Measurements from ENCODE around the gene RGS18. TPM values are rescaled to one million over a fixed set of nuclear protein-coding genes. Genes with fewer than 3 reads are reported as not detected.

The RGS18 gene
- total and polyA plus RNA-seq, 2 of the 4 experiments (the other 2 are of a cell fraction): 0.09 to 0.18 TPM

- WGBS, 2 experiments (ENCODE audit: extremely low coverage in 2 of 2, insufficient read length in 1 of 2): no CpG with 5 or more reads among the region's 1 CpG
- H2BK15ac ChIP-seq (ENCODE audit: low read depth, low read length): no peak overlapping the region
- ChIA-PET POLR2A (ENCODE audit: unreplicated experiment) (no interaction called here), CTCF (no interaction called here)
- no peak overlapping the region for H3K27ac ChIP-seq (ENCODE audit: insufficient read depth, low read length)
- no peak overlapping the region for H2AFZ ChIP-seq (replicated peaks; ENCODE audit: low read length, poor library complexity)
- H2AK5ac ChIP-seq (ENCODE audit: low read depth, low read length): no peak overlapping the region
- no peak overlapping the region for H3K18ac ChIP-seq (ENCODE audit: low read depth, low read length)
- no peak for TF ChIP-seq BHLHE40 (IDR thresholded peaks at IDR 0.05; ENCODE audit: low read depth, low read length)
- TF ChIP-seq CTCF (conservative IDR thresholded peaks at IDR 0.05; ENCODE audit: low read depth, low read length): no peak
- no peak for TF ChIP-seq MAFK (IDR thresholded peaks at IDR 0.05; ENCODE audit: low read depth, low read length)
- TF ChIP-seq USF2 (IDR thresholded peaks at IDR 0.05; ENCODE audit: low read depth, low read length): no peak
- TF ChIP-seq NFE2L2 (IDR thresholded peaks at IDR 0.05; ENCODE audit: low read depth, low read length): no peak
- TF ChIP-seq RAD21 (IDR thresholded peaks at IDR 0.05; ENCODE audit: low read length): no peak
- no peak for TF ChIP-seq RCOR1 (IDR thresholded peaks at IDR 0.05; ENCODE audit: insufficient replicate concordance, low read length)
- no peak for TF ChIP-seq MAZ (IDR thresholded peaks at IDR 0.05; ENCODE audit: borderline replicate concordance, low read depth, low read length)
- TF ChIP-seq FOS (IDR thresholded peaks at IDR 0.05; ENCODE audit: low read depth, low read length): no peak
- no peak for TF ChIP-seq POLR2A (IDR thresholded peaks at IDR 0.05; ENCODE audit: low read depth, low read length)
- TF ChIP-seq MXI1 (IDR thresholded peaks at IDR 0.05; ENCODE audit: borderline replicate concordance, low read depth, low read length): no peak
- no peak for TF ChIP-seq RFX5 (IDR thresholded peaks at IDR 0.05; ENCODE audit: low read depth, low read length)
- TF ChIP-seq CHD1 (IDR thresholded peaks at IDR 0.05; ENCODE audit: low read depth, low read length): no peak
- no TSS peak for BruUV-seq (replicated peaks)
- H4K5ac ChIP-seq (ENCODE audit: low read depth, low read length): no peak overlapping the region
- H2BK120ac ChIP-seq (ENCODE audit: low read depth, low read length): no peak overlapping the region
- DNase-seq (no peak), ATAC-seq (ENCODE audit: low read depth) (no peak)
- H3K9me3 ChIP-seq (ENCODE audit: control insufficient read depth, insufficient read depth, low read length): no peaks in the 10 kb centered on the region
- H3K9me1 ChIP-seq (ENCODE audit: insufficient read depth, low read length): no peaks in the 10 kb centered on the region
- no peak overlapping the region for H3K4ac ChIP-seq (ENCODE audit: low read depth, low read length)
- no peak overlapping the region for H4K8ac ChIP-seq (ENCODE audit: low read depth in 2 of 2, low read length in 2 of 2)
- no peak overlapping the region for H3K14ac ChIP-seq (replicated peaks; ENCODE audit: low read depth, low read length)
- no peak overlapping the region for H2BK5ac ChIP-seq (ENCODE audit: low read depth, low read length, poor library complexity, severe bottlenecking)
- H4K91ac ChIP-seq (ENCODE audit: insufficient read depth, low read depth, low read length): no peak overlapping the region
- dilution Hi-C loops (cut with HindIII; ENCODE audit: low sequenced_read_pairs, unreplicated experiment) (no loop called here), intact Hi-C loops (cut with micrococcal nuclease) (loop anchor here (1.0 kb wide), 1 partner anchor 29 kb away; no protein-coding TSS in a partner anchor), in situ Hi-C loops (cut with MboI; ENCODE audit: low sequenced_read_pairs) (no loop called here)
- H3K4me1 ChIP-seq (ENCODE audit: control insufficient read depth, insufficient read depth, low read length): no peaks in the 10 kb centered on the region
- H3K36me3 ChIP-seq (ENCODE audit: control insufficient read depth, insufficient read depth, low read length): no peaks in the 10 kb centered on the region
- no peak overlapping the region for H3K4me3 ChIP-seq (ENCODE audit: insufficient read depth, low read depth, low read length)
- no peak overlapping the region for H3K23ac ChIP-seq (ENCODE audit: low read depth, low read length)
- H3K27me3 ChIP-seq (ENCODE audit: control insufficient read depth, insufficient read depth, low read length): no peaks in the 10 kb centered on the region
- no peak overlapping the region for H2BK20ac ChIP-seq (ENCODE audit: low read depth, low read length)
- no peak overlapping the region for H3K9ac ChIP-seq (ENCODE audit: low read depth, low read length)
- no peak overlapping the region for H2AK9ac ChIP-seq (replicated peaks; ENCODE audit: low read depth, low read length, poor library complexity)
- no peaks in the 10 kb centered on the region for H4K20me1 ChIP-seq (ENCODE audit: insufficient read depth, low read length)
- no peak overlapping the region for H3K4me2 ChIP-seq (ENCODE audit: low read depth, low read length)
- H3K79me1 ChIP-seq (ENCODE audit: low read depth in 1 of 2, low read length in 2 of 2): no peaks in the 10 kb centered on the region
- no peak overlapping the region for H3K56ac ChIP-seq (ENCODE audit: extremely low read depth, insufficient read depth, low read length)
Measured at GRCh38 chr1:192161976-192162375, 3.7 kb downstream of the RGS18 start.

All from IMR-90 (cell line).